GM19240 (cell line): ENCODE data around the gene KXD1.

Experiments used
- DNase-seq: peaks from one replicate; pipeline ENCODE4 v3.0.0; 2011; ENCODE audit warnings: low spot score; ENCODE audit not compliant: insufficient read length

KXD1 gene

DNA sequence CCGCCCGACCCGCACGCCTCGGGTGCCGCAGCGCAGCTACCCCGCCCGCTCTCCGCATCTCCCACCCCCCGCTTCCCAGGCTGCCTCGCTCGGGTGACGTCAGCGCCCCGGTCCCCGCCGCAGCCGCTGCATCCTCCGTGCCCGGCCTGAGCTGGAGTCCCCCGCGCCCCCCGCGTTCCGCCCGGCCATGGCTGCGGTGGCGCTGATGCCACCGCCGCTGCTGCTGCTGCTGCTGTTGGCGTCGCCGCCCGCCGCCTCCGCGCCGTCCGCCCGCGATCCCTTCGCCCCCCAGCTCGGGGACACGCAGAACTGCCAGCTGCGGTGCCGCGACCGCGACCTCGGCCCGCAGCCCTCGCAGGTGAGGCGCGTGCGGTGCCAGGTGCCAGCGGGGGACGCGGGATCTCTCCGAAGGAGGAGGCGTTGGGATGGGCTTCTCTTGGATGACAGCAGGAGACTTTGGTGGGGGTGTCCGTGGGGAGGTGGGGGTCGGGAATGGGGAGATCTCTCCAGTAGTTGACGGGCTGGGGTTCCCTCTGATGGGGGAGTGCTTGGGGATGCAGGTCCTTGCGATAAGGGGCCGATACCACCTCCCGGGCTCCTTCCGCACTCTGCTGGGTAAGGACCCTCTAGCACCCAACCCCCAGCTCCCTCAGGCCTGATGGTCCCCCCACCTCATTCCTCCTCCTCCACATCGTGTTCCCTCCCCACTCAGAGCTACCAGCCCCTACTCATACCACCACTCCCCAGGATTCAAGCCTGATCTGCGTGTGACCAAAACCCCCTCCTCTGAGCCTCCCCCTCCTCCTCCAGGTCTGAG, 55.3 kb downstream of the KXD1 start, which contains the start of gene TMEM59L:
TMEM59L (plus strand) TSS at position 99 of the 817 bp plus-strand sequence; CDS start at position 188, 89 bp downstream.
- no peak for DNase-seq

DNA sequence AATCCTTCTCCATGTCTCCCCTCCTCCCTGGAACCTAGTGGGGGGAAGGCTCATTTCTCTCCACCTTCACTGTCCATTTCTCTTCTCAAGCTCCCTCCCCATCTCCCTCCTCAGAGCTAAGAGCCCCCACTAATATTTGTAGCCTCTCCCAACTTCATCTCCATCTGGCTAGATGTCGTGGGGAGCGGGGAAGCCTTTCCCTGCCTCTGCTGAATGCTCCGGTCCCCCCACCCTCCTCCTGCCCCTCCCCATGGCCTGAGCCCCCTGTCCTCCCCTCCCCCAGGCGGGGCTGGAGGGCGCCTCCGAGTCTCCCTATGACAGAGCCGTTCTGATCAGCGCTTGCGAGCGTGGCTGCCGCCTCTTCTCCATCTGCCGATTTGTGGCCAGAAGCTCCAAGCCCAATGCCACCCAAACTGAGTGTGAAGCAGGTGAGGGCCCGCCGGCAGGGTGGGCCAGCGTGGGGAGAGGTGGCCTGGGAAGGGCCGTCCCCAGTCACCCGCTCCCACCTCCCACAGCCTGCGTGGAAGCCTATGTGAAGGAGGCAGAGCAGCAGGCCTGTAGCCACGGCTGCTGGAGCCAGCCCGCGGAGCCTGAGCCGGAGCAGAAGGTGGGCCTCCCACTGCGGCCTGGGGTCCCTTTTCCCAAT, 56.0 kb downstream of the KXD1 start:
- no peak for DNase-seq

DNA sequence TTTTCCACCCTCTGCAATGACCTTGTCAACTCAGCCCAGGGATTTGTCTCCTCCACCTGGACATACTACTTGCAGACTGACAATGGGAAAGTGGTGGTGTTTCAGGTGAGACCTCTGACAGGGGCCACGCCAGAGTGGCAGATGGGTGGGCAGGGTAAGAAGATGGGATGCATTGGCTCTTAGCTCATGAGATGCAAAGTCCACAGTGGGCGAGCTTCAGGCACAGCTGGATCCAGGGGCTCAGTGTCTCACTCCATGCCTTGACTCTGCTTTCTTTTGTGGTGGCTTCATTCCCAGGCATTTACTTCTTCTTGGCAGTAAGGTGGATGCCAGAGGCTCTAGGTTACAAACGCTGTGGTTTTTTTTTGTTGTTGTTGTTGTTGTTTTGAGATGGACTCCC, 58.4 kb downstream of the KXD1 start:
- no peak for DNase-seq

DNA sequence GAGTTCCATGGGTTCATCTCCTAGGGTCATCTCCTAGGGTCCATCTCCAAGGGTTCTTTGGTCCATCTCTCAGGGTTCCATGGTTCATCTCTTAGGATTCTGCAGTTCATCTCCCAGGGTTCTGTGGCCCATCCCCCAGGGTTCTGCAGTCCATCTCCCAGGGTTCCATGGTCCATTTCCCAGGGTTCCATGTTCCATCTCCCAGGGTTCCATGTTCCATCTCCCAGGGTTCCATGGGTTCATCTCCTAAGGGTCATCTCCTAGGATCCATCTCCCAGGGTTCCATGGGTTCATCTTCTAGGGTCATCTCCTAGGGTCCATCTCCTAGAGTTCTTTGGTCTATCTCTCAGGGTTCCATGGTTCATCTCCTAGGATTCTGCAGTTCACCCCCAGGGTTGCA, 59.9 kb downstream of the KXD1 start:
- no peak for DNase-seq

DNA sequence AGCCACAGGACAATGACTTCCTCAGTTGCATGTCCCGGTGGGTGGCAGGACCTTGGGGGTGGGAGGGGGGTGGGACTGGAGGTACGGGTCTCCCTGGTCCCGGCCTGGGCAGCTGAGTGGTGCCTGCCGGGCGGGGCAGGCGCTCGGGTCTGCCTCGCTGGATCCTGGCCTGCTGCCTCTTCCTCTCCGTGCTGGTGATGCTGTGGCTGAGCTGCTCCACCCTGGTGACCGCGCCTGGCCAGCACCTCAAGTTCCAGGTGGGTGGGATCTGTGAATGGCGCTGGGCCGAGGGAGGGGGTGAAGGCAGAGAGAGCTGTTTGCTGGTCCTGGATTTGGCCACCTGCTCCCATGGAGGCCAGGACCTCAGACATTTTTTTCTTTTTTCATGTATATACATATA, 60.6 kb downstream of the KXD1 start:
- DNase-seq = no peak
